Endodermal cell (in vitro differentiated cells): ENCODE results near the gene CLSTN2. TPM values are rescaled to one million over a fixed set of nuclear protein-coding genes. Genes with fewer than 3 reads are reported as not detected.

Experiments
- DNase-seq: peaks from one replicate; pipeline ENCODE4 v3.0.0-alpha.2; 2017
- H3K27ac ChIP-seq: 2 replicates; pipeline ENCODE4 v1.5.1; 2013; ENCODE audit warnings: mild to moderate bottlenecking, low read depth, low read length, moderate library complexity
- H3K27me3 ChIP-seq: 2 replicates; pipeline ENCODE4 v1.6.1; 2013; ENCODE audit warnings: mild to moderate bottlenecking, low read length, moderate library complexity; ENCODE audit not compliant: insufficient read depth, control insufficient read depth, poor library complexity, severe bottlenecking
- H3K36me3 ChIP-seq: 2 replicates; pipeline ENCODE4 v1.7.0; 2013; ENCODE audit warnings: mild to moderate bottlenecking, low read length, moderate library complexity; ENCODE audit not compliant: control insufficient read depth, insufficient read depth
- H3K4me1 ChIP-seq: one replicate; pipeline ENCODE4 v1.7.0; 2013; ENCODE audit warnings: low read length; ENCODE audit not compliant: control insufficient read depth, insufficient read depth
- H3K4me3 ChIP-seq: 2 replicates; pipeline ENCODE4 v1.5.1; 2013; ENCODE audit warnings: mild to moderate bottlenecking, low read length, moderate library complexity
- H3K9ac ChIP-seq: 2 replicates; pipeline ENCODE4 v1.6.1; 2013; ENCODE audit warnings: mild to moderate bottlenecking, low read length, moderate library complexity; ENCODE audit not compliant: poor library complexity, severe bottlenecking; ENCODE audit errors: extremely low read depth
- H3K9me3 ChIP-seq: 2 replicates; pipeline ENCODE4 v1.6.1; 2013; ENCODE audit warnings: mild to moderate bottlenecking, low read length, moderate library complexity; ENCODE audit not compliant: control insufficient read depth
- H3K27ac Mint-ChIP-seq: 2 replicates; pipeline ENCODE4 v1.8.0; 2020; ENCODE audit warnings: mixed read lengths
- H3K27me3 Mint-ChIP-seq: 2 replicates; pipeline ENCODE4 v1.8.0; 2021; ENCODE audit warnings: mild to moderate bottlenecking, mixed read lengths; ENCODE audit not compliant: insufficient read depth
- H3K36me3 Mint-ChIP-seq: 2 replicates; pipeline ENCODE4 v1.8.0; 2020; ENCODE audit warnings: low read depth, mixed read lengths
- H3K4me1 Mint-ChIP-seq: 2 replicates; pipeline ENCODE4 v1.8.0; 2020; ENCODE audit warnings: mixed read lengths
- H3K4me3 Mint-ChIP-seq: 2 replicates; pipeline ENCODE4 v1.8.0; 2020; ENCODE audit warnings: mild to moderate bottlenecking, moderate library complexity, mixed read lengths
- H3K9me3 Mint-ChIP-seq: 2 replicates; pipeline ENCODE4 v1.8.0; 2020; ENCODE audit warnings: mild to moderate bottlenecking, mixed read lengths
- whole genome bisulfite sequencing, 2 experiments: methylation state at CpG; one replicate each; pipeline versions ENCODE4 v1.1.5 to v1.1.7; 2013; ENCODE audit warnings: missing lambda C conversion rate in 2 of 2, mixed read lengths in 1 of 2; ENCODE audit not compliant: insufficient coverage in 1 of 2, insufficient read length in 1 of 2; 5-methylcytosine and 5-hydroxymethylcytosine counted together
- total RNA-seq, 2 donors: library from RNA; stranded (reverse); fragmentation: NEBNext Ultra II Directional in 1 of 2; extraction: Animal tissue kit (Norgen Biotek cat#: 25700) in 1 of 2; gene quantifications; 2 replicates in 1 of 2; 3 replicates in 1 of 2; pipeline ENCODE4 v1.2.1, GENCODE V29; 2021
- TF ChIP-seq, protein P1 (sequence below): fragments of 200-600 bp; sonication (generic); conservative IDR thresholded peaks from 2 replicates; pipeline ENCODE4 v1.5.0; 2021; ENCODE audit warnings: antibody characterized with exemption, mild to moderate bottlenecking

The CLSTN2 gene
- total RNA-seq, 2 donors from 2014 or later, result 0.13 to 0.42 TPM

DNA sequence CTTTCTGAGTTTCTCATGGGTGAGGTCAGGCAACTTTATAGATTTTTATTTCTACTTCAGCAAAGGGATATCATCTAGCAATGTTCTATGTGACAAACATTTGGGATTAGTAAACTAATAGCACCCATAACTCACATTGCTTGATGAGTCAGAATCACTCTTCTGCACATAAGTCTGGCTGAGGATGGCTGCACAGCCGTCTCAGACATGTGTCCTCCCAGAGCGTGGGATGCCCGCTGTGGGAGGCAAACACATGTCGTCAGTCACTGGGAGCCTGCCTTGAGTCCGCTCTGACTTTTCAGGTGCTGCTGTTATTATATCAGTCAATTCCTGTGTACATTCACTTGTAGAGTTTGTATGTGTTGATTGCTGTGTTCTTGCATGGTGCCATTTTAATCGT, 512.2 kb downstream of the CLSTN2 start:
- H3K36me3 ChIP-seq, result no peaks in the 10 kb centered on the region
- Mint-ChIP-seq H3K27ac (no peak overlapping the region), H3K4me3 (no peak overlapping the region), H3K27me3 (peaks cover 2% of the 10 kb centered on the region), H3K4me1 (peaks cover 16% of the 10 kb centered on the region), H3K9me3 (no peaks in the 10 kb centered on the region), H3K36me3 (no peaks in the 10 kb centered on the region)
- no peak for DNase-seq
- H3K4me1 ChIP-seq, result peaks cover 14% of the 10 kb centered on the region
- no peak overlapping the region for H3K9ac ChIP-seq
- TF ChIP-seq, protein P1, sequence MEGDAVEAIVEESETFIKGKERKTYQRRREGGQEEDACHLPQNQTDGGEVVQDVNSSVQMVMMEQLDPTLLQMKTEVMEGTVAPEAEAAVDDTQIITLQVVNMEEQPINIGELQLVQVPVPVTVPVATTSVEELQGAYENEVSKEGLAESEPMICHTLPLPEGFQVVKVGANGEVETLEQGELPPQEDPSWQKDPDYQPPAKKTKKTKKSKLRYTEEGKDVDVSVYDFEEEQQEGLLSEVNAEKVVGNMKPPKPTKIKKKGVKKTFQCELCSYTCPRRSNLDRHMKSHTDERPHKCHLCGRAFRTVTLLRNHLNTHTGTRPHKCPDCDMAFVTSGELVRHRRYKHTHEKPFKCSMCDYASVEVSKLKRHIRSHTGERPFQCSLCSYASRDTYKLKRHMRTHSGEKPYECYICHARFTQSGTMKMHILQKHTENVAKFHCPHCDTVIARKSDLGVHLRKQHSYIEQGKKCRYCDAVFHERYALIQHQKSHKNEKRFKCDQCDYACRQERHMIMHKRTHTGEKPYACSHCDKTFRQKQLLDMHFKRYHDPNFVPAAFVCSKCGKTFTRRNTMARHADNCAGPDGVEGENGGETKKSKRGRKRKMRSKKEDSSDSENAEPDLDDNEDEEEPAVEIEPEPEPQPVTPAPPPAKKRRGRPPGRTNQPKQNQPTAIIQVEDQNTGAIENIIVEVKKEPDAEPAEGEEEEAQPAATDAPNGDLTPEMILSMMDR, result no peak
- no peaks in the 10 kb centered on the region for H3K9me3 ChIP-seq
- H3K27ac ChIP-seq, result no peak overlapping the region
- H3K27me3 ChIP-seq, result no peaks in the 10 kb centered on the region
- H3K4me3 ChIP-seq, result no peak overlapping the region
- 91 to 93% methylated on average over 3 to 6 of the region's 6 CpGs for WGBS, 2 experiments

DNA sequence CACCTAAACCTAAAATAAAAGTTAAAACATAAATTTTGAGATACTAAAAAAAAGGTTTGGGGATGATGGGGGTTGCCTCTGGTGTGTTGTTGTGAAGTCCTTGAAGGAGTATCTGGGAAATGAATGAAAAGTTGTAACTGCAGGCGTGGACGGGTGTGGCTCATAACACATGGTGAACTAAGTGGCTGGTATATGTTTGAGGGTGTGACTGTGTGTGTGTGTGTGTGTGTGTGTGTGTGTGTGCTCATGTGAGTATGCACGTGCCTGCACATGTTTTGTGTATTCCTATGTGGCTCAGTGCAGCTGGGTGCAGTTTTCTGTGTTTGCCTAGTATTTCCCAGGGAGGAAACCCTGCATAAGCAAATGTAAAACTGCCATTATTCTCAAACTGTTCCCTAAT, 513.0 kb downstream of the CLSTN2 start:
- H3K36me3 ChIP-seq, result no peaks in the 10 kb centered on the region
- no peak overlapping the region for H3K27ac Mint-ChIP-seq
- no peaks in the 10 kb centered on the region for H3K36me3 Mint-ChIP-seq
- H3K9ac ChIP-seq, result no peak overlapping the region
- H3K4me3 Mint-ChIP-seq, result no peak overlapping the region
- no peaks in the 10 kb centered on the region for H3K9me3 ChIP-seq
- H3K4me1 ChIP-seq, result peaks cover 12% of the 10 kb centered on the region
- H3K4me1 Mint-ChIP-seq, result peaks cover 10% of the 10 kb centered on the region
- no peak overlapping the region for H3K27ac ChIP-seq
- no peak overlapping the region for H3K4me3 ChIP-seq
- peaks cover 2% of the 10 kb centered on the region for H3K27me3 Mint-ChIP-seq
- DNase-seq, result no peak
- H3K9me3 Mint-ChIP-seq, result no peaks in the 10 kb centered on the region
- TF ChIP-seq, protein P1, result no peak
- 97 to 100% methylated on average over 2 to 3 of the region's 3 CpGs for WGBS, 2 experiments
- no peaks in the 10 kb centered on the region for H3K27me3 ChIP-seq

DNA sequence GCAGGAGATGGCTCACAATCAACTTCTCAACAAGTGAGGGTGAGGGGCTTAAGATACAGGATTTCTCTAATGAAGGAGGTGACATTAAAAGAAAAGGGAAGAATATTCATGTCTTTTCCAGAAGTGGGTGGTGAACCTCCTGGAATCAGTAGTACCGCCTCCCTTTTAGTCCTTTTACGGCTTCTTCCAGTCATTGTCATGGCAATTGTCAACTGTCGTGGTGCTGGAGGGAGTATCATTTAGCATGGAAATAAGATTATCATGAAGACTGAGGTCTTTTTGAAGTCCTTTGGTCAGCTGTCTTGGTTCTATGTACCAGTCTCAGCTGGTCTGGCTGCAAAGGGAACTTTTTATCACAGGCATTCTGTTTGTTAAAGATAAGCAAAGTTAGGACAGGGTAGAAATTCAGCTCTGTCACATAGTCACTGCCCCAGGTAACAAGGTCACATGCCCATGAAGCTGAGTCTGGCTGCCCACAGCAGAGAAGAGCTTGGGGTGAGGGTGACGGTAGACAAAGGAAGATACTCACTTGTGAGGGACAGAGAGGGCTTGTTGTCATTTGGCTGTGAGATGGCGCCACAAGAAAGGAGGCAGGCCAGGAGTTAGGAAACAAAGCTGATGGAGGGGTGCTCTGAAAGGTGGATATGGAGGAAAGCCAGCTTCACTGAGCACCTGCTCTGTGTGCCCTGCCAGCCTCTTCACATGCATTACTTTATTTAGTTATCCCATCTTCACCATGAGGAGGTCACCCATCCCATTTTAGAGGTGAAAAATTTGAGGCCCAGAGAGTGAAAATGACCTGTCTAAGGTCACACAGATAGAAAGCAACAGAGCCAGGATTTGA, 514.6 kb downstream of the CLSTN2 start:
- H3K4me1 ChIP-seq, result peaks cover 12% of the 10 kb centered on the region
- no peak overlapping the region for H3K9ac ChIP-seq
- no peak overlapping the region for H3K4me3 Mint-ChIP-seq
- WGBS, 2 experiments, result 86 to 90% methylated on average over 5 of the region's 5 CpGs
- DNase-seq, result no peak
- TF ChIP-seq, protein P1, result no peak
- peaks cover 2% of the 10 kb centered on the region for H3K27me3 Mint-ChIP-seq
- peaks cover 10% of the 10 kb centered on the region for H3K4me1 Mint-ChIP-seq
- no peak overlapping the region for H3K4me3 ChIP-seq
- H3K27ac ChIP-seq, result no peak overlapping the region
- no peak overlapping the region for H3K27ac Mint-ChIP-seq
- H3K36me3 Mint-ChIP-seq, result no peaks in the 10 kb centered on the region
- no peaks in the 10 kb centered on the region for H3K9me3 ChIP-seq
- H3K36me3 ChIP-seq, result no peaks in the 10 kb centered on the region
- no peaks in the 10 kb centered on the region for H3K27me3 ChIP-seq
- no peaks in the 10 kb centered on the region for H3K9me3 Mint-ChIP-seq
